ENCODE results near the gene PHTF2. TPM values are rescaled to one million over a fixed set of nuclear protein-coding genes. Genes with fewer than 3 reads are reported as not detected.

The PHTF2 gene
- total RNA-seq, 1 experiment from 2014 or later = 26.7 TPM

DNA sequence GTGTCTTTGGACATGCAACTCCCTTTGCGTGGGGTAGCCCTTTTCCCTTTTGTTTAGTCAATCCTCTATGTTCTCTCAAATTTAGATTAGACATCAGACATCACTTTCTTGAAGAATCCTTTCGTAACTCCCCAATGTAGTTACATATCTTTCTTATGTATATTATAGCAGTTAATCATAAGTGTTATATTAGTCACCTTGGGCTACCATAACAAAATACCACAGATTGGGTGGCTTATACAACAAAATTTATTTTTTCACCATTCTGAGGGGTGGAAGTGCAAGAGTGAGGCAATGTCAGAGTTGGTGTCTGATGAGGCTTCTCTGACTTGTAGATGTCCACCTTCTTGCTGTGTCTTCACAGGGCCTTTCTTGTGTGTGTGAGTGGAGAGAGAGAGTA is 105.7 kb downstream of the PHTF2 start (continued):
- TF ChIP-seq EZH2phosphoT487 (IDR thresholded peaks at IDR 0.05; ENCODE audit: borderline replicate concordance) (no peak), FOSL1 (IDR thresholded peaks at IDR 0.05; ENCODE audit: low read depth) (no peak)

DNA sequence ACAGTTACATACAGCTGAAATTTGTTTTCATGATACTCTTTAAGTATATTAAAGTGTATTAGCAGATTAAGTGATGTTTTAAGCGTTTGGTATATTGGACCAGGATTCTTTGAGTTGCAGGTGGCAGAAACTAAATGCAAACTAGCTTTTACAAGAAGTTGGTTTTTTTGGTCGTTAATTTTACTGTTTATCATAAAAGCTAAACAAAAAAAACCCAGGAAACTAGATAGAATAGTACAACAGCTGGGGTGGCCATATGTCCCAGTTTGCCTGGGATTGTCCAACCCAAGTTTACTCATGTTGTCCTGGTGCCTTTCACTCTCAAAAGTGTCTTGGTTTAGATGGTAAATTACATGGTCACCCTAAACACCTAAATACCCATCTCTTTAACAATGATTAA is 108.7 kb downstream of the PHTF2 start:
- no peak for TF ChIP-seq POLR2AphosphoS5 (IDR thresholded peaks at IDR 0.05; ENCODE audit: low read depth, low read length)
- no peak for TF ChIP-seq EZH2 (IDR thresholded peaks at IDR 0.05)
- TF ChIP-seq, protein P1, sequence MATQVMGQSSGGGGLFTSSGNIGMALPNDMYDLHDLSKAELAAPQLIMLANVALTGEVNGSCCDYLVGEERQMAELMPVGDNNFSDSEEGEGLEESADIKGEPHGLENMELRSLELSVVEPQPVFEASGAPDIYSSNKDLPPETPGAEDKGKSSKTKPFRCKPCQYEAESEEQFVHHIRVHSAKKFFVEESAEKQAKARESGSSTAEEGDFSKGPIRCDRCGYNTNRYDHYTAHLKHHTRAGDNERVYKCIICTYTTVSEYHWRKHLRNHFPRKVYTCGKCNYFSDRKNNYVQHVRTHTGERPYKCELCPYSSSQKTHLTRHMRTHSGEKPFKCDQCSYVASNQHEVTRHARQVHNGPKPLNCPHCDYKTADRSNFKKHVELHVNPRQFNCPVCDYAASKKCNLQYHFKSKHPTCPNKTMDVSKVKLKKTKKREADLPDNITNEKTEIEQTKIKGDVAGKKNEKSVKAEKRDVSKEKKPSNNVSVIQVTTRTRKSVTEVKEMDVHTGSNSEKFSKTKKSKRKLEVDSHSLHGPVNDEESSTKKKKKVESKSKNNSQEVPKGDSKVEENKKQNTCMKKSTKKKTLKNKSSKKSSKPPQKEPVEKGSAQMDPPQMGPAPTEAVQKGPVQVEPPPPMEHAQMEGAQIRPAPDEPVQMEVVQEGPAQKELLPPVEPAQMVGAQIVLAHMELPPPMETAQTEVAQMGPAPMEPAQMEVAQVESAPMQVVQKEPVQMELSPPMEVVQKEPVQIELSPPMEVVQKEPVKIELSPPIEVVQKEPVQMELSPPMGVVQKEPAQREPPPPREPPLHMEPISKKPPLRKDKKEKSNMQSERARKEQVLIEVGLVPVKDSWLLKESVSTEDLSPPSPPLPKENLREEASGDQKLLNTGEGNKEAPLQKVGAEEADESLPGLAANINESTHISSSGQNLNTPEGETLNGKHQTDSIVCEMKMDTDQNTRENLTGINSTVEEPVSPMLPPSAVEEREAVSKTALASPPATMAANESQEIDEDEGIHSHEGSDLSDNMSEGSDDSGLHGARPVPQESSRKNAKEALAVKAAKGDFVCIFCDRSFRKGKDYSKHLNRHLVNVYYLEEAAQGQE (IDR thresholded peaks at IDR 0.05; ENCODE audit: low read depth) = no peak
- TF ChIP-seq, protein P2, sequence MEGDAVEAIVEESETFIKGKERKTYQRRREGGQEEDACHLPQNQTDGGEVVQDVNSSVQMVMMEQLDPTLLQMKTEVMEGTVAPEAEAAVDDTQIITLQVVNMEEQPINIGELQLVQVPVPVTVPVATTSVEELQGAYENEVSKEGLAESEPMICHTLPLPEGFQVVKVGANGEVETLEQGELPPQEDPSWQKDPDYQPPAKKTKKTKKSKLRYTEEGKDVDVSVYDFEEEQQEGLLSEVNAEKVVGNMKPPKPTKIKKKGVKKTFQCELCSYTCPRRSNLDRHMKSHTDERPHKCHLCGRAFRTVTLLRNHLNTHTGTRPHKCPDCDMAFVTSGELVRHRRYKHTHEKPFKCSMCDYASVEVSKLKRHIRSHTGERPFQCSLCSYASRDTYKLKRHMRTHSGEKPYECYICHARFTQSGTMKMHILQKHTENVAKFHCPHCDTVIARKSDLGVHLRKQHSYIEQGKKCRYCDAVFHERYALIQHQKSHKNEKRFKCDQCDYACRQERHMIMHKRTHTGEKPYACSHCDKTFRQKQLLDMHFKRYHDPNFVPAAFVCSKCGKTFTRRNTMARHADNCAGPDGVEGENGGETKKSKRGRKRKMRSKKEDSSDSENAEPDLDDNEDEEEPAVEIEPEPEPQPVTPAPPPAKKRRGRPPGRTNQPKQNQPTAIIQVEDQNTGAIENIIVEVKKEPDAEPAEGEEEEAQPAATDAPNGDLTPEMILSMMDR (IDR thresholded peaks at IDR 0.05 in 2 of 3, conservative IDR thresholded peaks at IDR 0.05 in 1 of 3; ENCODE audit: borderline replicate concordance in 1 of 3, insufficient read depth in 1 of 3, low read depth in 2 of 3, low read length in 2 of 3) = no peak
- TF ChIP-seq, protein P3, sequence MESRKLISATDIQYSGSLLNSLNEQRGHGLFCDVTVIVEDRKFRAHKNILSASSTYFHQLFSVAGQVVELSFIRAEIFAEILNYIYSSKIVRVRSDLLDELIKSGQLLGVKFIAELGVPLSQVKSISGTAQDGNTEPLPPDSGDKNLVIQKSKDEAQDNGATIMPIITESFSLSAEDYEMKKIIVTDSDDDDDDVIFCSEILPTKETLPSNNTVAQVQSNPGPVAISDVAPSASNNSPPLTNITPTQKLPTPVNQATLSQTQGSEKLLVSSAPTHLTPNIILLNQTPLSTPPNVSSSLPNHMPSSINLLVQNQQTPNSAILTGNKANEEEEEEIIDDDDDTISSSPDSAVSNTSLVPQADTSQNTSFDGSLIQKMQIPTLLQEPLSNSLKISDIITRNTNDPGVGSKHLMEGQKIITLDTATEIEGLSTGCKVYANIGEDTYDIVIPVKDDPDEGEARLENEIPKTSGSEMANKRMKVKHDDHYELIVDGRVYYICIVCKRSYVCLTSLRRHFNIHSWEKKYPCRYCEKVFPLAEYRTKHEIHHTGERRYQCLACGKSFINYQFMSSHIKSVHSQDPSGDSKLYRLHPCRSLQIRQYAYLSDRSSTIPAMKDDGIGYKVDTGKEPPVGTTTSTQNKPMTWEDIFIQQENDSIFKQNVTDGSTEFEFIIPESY (IDR thresholded peaks at IDR 0.05; ENCODE audit: extremely low read depth, insufficient replicate concordance, low read length) = no peak
- TF ChIP-seq SRF (IDR thresholded peaks at IDR 0.05; ENCODE audit: low read depth) = no peak
- TF ChIP-seq ZNF274 (IDR thresholded peaks at IDR 0.05; ENCODE audit: low read depth, low read length) = no peak
- TF ChIP-seq CEBPB (IDR thresholded peaks at IDR 0.05; ENCODE audit: low read depth) = no peak
- TF ChIP-seq, protein P4, sequence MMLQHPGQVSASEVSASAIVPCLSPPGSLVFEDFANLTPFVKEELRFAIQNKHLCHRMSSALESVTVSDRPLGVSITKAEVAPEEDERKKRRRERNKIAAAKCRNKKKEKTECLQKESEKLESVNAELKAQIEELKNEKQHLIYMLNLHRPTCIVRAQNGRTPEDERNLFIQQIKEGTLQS (IDR thresholded peaks at IDR 0.05) = no peak
- TF ChIP-seq ZFX (IDR thresholded peaks at IDR 0.05) = no peak
- TF ChIP-seq CBX3 (IDR thresholded peaks at IDR 0.05; ENCODE audit: low read depth) = no peak
- no peak for TF ChIP-seq EGR1 (IDR thresholded peaks at IDR 0.05; ENCODE audit: low read depth)
- TF ChIP-seq ELF1 (IDR thresholded peaks at IDR 0.05; ENCODE audit: borderline replicate concordance, low read depth) = no peak
- no peak for TF ChIP-seq JUND (IDR thresholded peaks at IDR 0.05)
- no peak for TF ChIP-seq EZH2phosphoT487 (IDR thresholded peaks at IDR 0.05; ENCODE audit: borderline replicate concordance)
- no peak for TF ChIP-seq FOSL1 (IDR thresholded peaks at IDR 0.05; ENCODE audit: low read depth)
- TF ChIP-seq TCF7L2 (IDR thresholded peaks at IDR 0.05; ENCODE audit: borderline replicate concordance, extremely low read depth, insufficient read depth, insufficient read length) = no peak
- no peak for TF ChIP-seq POLR2A (IDR thresholded peaks at IDR 0.05; ENCODE audit: borderline replicate concordance, extremely low read depth, insufficient read depth, insufficient read length)
- TF ChIP-seq, protein P5, sequence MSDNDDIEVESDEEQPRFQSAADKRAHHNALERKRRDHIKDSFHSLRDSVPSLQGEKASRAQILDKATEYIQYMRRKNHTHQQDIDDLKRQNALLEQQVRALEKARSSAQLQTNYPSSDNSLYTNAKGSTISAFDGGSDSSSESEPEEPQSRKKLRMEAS (IDR thresholded peaks at IDR 0.05) = no peak
- TF ChIP-seq SIN3A (IDR thresholded peaks at IDR 0.05; ENCODE audit: low read depth) = no peak
- H4K20me1 ChIP-seq (ENCODE audit: insufficient read depth) = no peaks in the 10 kb centered on the region
- no peak overlapping the region for H3K9ac ChIP-seq (ENCODE audit: low read length)
- H3K4me1 ChIP-seq (ENCODE audit: control insufficient read depth in 1 of 2, insufficient read depth in 2 of 2, low read length in 2 of 2) = no peaks in the 10 kb centered on the region
- ATAC-seq (no peak), DNase-seq (ENCODE audit: low read depth, low spot score) (no peak)
- H3K4me2 ChIP-seq (ENCODE audit: low read length) = no peak overlapping the region
- H3K9me2 ChIP-seq (ENCODE audit: insufficient read depth) = no peaks in the 10 kb centered on the region
- H3K27me3 ChIP-seq (ENCODE audit: insufficient read depth, low read length) = no peaks in the 10 kb centered on the region
- H3K27ac ChIP-seq (ENCODE audit: low read depth, low read length) = no peak overlapping the region
- no peak overlapping the region for H3K4me3 ChIP-seq (replicated peaks in 1 of 2; ENCODE audit: low read depth in 1 of 2, low read length in 2 of 2)
- H3K79me2 ChIP-seq (ENCODE audit: insufficient read depth, low read length) = no peaks in the 10 kb centered on the region
- ChIA-PET CTCF (no interaction called here), POLR2A (no interaction called here), RAD21 (ENCODE audit: low non-redundant PET in 1 of 2, low total read pairs in 2 of 2, uncharacterized antibody in 2 of 2, unreplicated experiment in 2 of 2) (no interaction called here)
- no TSS peak for BruUV-seq (replicated peaks)
- H3K36me3 ChIP-seq (ENCODE audit: control insufficient read depth in 1 of 2, insufficient read depth in 2 of 2, low read length in 2 of 2) = no peaks in the 10 kb centered on the region; a peak in 1 of 4 replicates
- H2AFZ ChIP-seq (ENCODE audit: low read depth, low read length, poor library complexity, severe bottlenecking) = no peak overlapping the region
- intact Hi-C loops (cut with micrococcal nuclease) = no loop called here
- no peaks in the 10 kb centered on the region for H3K9me3 ChIP-seq (ENCODE audit: control insufficient read depth in 1 of 2, insufficient read depth in 1 of 2, low read depth in 1 of 2, low read length in 2 of 2)

All from HCT116 (cell line).